Panc1 (cell line): ENCODE measurements around the gene SLC44A3. TPM values are rescaled to one million over a fixed set of nuclear protein-coding genes. Genes with fewer than 3 reads are reported as not detected.

Source experiments
- ATAC-seq: fragments of 200-7000 bp; cut with Tn5 transposase; 2 replicates; pipeline ENCODE4 v1.9.1; 2020; ENCODE audit warnings: mild to moderate bottlenecking, moderate library complexity
- BruUV-seq: library from RNA; stranded (reverse); fragments of 400-500 nt; replicated peaks from 2 replicates; lab custom pipeline; 2021; lab: Mats Ljungman, UMichigan
- CTCF ChIA-PET: fragments of 300-600 bp; sonication (Branson Sonifier 250); formaldehyde crosslinking; loops from one replicate; lab custom pipeline; 2022; ENCODE audit warnings: antibody characterized with exemption; lab: Charles Lee
- POLR2A ChIA-PET: fragments of 300-600 bp; sonication (Branson Sonifier 250); formaldehyde crosslinking; loops from one replicate; lab custom pipeline; 2022; ENCODE audit warnings: antibody characterized with exemption; lab: Charles Lee
- DNase-seq: peaks from one replicate; pipeline ENCODE4 v3.0.0-alpha.2; 2010; ENCODE audit warnings: low read depth, low spot score
- H3K27ac ChIP-seq: 2 replicates; pipeline ENCODE4 v1.5.1; 2011; ENCODE audit warnings: mild to moderate bottlenecking, low read length, inconsistent platforms
- H3K27me3 ChIP-seq: fragments of 200-500 bp; sonication (Bioruptor generic); 2 replicates; pipeline ENCODE4 v1.6.0; 2014; ENCODE audit warnings: low read length, inconsistent platforms; ENCODE audit not compliant: control insufficient read depth, insufficient read depth
- H3K36me3 ChIP-seq: fragments of 200-500 bp; sonication (Bioruptor generic); 2 replicates; pipeline ENCODE4 v1.5.1; 2014; ENCODE audit warnings: inconsistent platforms, mild to moderate bottlenecking, low read length, moderate library complexity; ENCODE audit not compliant: control insufficient read depth, insufficient read depth
- H3K4me1 ChIP-seq: 2 replicates; pipeline ENCODE4 v1.5.1; 2011; ENCODE audit warnings: inconsistent platforms, mild to moderate bottlenecking, low read length, moderate library complexity; ENCODE audit not compliant: control insufficient read depth, insufficient read depth
- H3K4me3 ChIP-seq, 2 experiments: 2 replicates each; pipeline ENCODE4 v1.5.1; 2011 to 2012; ENCODE audit warnings: low read depth in 2 of 2, low read length in 2 of 2, mild to moderate bottlenecking in 2 of 2, inconsistent platforms in 1 of 2, moderate library complexity in 1 of 2
- H3K9me3 ChIP-seq: fragments of 200-500 bp; sonication (Bioruptor generic); 2 replicates; pipeline ENCODE4 v1.5.1; 2014; ENCODE audit warnings: low read depth, mild to moderate bottlenecking, inconsistent platforms, low read length, moderate library complexity; ENCODE audit not compliant: control insufficient read depth, insufficient read depth
- POLR2AphosphoS5 ChIP-seq: IDR thresholded peaks from 2 replicates; pipeline ENCODE4 v1.6.1; 2012; ENCODE audit warnings: mild to moderate bottlenecking, low read depth, low read length, moderate library complexity
- SIN3A ChIP-seq: IDR thresholded peaks from 2 replicates; pipeline ENCODE4 v1.6.1; 2012; ENCODE audit warnings: low read depth, mild to moderate bottlenecking, low read length, moderate library complexity, borderline replicate concordance; ENCODE audit not compliant: insufficient read depth
- TCF7L2 ChIP-seq: IDR thresholded peaks from 2 replicates; pipeline ENCODE4 v1.6.1; 2011; ENCODE audit warnings: mild to moderate bottlenecking, low read depth, low read length, inconsistent platforms
- in situ Hi-C: cut with HindIII; loops from 2 replicates; pipeline ENCODE4 v1.10.0; 2016; ENCODE audit warnings: low sequenced_read_pairs, low pct_unique_long_range_greater_than_20kb
- intact Hi-C: fragments of 100-400 bp; cut with micrococcal nuclease; formaldehyde crosslinking; loops from one replicate; pipeline ENCODE4 v1.10.0; 2022; ENCODE audit not compliant: unreplicated experiment
- total RNA-seq: library from RNA; stranded (reverse); gene quantifications from one replicate; pipeline ENCODE4 v1.2.1, GENCODE V29; 2021; ENCODE audit not compliant: unreplicated experiment
- TF ChIP-seq, protein P1 (sequence below): fragments of 450-650 bp; IDR thresholded peaks from 2 replicates; pipeline ENCODE4 v1.5.1; 2017; ENCODE audit warnings: mild to moderate bottlenecking
- TF ChIP-seq, protein P2 (sequence below), 2 experiments: IDR thresholded peaks; 2 replicates each; pipeline ENCODE4 v1.6.1; 2011 to 2012; ENCODE audit warnings: low read depth in 2 of 2, control low read depth in 1 of 2, low read length in 1 of 2, mild to moderate bottlenecking in 1 of 2, moderate library complexity in 1 of 2; ENCODE audit not compliant: insufficient read depth in 1 of 2

SLC44A3 gene
- total RNA-seq, 1 experiment from 2014 or later, result 1.3 TPM

DNA sequence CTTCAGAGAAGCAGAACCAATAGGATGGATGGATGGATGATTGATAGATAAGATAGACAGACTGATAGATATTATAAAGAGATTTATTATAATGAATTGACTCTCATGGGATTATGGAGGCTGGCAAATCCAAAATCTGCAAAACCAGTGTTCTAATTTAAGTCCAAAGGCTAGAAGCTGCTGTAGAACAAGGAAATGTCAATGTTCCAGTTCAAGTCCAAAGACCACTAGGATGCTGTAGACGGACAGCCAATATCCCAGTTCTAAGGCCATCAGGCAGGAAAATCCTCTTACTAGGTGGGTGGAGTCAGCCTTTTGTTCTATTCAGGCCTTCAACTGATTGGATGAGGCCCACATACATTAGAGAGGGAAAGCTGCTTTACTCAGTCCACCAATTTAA is 4.1 kb upstream of the SLC44A3 start:
- in situ Hi-C loops, result no loop called here
- H3K27me3 ChIP-seq, result peaks cover 3% of the 10 kb centered on the region
- CTCF ChIA-PET, result no interaction called here
- no peaks in the 10 kb centered on the region for H3K9me3 ChIP-seq
- no peak for TF ChIP-seq POLR2AphosphoS5
- TF ChIP-seq SIN3A, result no peak
- TF ChIP-seq, protein P1, sequence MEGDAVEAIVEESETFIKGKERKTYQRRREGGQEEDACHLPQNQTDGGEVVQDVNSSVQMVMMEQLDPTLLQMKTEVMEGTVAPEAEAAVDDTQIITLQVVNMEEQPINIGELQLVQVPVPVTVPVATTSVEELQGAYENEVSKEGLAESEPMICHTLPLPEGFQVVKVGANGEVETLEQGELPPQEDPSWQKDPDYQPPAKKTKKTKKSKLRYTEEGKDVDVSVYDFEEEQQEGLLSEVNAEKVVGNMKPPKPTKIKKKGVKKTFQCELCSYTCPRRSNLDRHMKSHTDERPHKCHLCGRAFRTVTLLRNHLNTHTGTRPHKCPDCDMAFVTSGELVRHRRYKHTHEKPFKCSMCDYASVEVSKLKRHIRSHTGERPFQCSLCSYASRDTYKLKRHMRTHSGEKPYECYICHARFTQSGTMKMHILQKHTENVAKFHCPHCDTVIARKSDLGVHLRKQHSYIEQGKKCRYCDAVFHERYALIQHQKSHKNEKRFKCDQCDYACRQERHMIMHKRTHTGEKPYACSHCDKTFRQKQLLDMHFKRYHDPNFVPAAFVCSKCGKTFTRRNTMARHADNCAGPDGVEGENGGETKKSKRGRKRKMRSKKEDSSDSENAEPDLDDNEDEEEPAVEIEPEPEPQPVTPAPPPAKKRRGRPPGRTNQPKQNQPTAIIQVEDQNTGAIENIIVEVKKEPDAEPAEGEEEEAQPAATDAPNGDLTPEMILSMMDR, result no peak
- no peak overlapping the region for H3K27ac ChIP-seq
- intact Hi-C loops, result no loop called here
- DNase-seq (no peak), ATAC-seq (no peak)
- POLR2A ChIA-PET, result no interaction called here
- H3K36me3 ChIP-seq, result no peaks in the 10 kb centered on the region; the same call in 1 of the 2 replicates
- BruUV-seq, result no TSS peak
- H3K4me1 ChIP-seq, result no peaks in the 10 kb centered on the region; the same call in 1 of the 2 replicates
- H3K4me3 ChIP-seq, result no peak overlapping the region

DNA sequence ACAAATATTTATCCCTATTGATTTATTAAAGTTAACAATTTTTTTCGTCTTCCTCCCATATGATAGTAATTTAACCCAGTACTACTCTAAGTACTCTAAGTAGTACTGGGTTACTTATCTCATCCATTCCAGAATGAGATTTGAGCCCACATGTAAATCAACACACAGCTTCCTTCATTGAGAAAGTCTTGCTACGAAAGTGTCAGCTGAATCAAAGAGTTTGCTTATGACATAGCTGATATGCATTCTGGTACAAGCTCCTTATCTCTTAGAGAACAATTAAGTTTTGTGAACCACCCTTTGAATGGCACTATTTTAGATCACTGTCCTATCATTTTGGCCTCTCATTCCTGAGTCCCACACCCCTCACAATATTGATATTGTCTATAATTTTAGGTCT is 2.4 kb upstream of the SLC44A3 start:
- no peaks in the 10 kb centered on the region for H3K9me3 ChIP-seq
- ChIA-PET CTCF (no interaction called here), POLR2A (no interaction called here)
- H3K36me3 ChIP-seq, result no peaks in the 10 kb centered on the region; the same call in 1 of the 2 replicates
- DNase-seq (no peak), ATAC-seq (no peak)
- no peaks in the 10 kb centered on the region; the same call in 1 of the 2 replicates for H3K4me1 ChIP-seq
- H3K27ac ChIP-seq, result no peak overlapping the region
- BruUV-seq, result no TSS peak
- H3K27me3 ChIP-seq, result peaks cover 4% of the 10 kb centered on the region
- TF ChIP-seq SIN3A, result no peak
- TF ChIP-seq, protein P2, sequence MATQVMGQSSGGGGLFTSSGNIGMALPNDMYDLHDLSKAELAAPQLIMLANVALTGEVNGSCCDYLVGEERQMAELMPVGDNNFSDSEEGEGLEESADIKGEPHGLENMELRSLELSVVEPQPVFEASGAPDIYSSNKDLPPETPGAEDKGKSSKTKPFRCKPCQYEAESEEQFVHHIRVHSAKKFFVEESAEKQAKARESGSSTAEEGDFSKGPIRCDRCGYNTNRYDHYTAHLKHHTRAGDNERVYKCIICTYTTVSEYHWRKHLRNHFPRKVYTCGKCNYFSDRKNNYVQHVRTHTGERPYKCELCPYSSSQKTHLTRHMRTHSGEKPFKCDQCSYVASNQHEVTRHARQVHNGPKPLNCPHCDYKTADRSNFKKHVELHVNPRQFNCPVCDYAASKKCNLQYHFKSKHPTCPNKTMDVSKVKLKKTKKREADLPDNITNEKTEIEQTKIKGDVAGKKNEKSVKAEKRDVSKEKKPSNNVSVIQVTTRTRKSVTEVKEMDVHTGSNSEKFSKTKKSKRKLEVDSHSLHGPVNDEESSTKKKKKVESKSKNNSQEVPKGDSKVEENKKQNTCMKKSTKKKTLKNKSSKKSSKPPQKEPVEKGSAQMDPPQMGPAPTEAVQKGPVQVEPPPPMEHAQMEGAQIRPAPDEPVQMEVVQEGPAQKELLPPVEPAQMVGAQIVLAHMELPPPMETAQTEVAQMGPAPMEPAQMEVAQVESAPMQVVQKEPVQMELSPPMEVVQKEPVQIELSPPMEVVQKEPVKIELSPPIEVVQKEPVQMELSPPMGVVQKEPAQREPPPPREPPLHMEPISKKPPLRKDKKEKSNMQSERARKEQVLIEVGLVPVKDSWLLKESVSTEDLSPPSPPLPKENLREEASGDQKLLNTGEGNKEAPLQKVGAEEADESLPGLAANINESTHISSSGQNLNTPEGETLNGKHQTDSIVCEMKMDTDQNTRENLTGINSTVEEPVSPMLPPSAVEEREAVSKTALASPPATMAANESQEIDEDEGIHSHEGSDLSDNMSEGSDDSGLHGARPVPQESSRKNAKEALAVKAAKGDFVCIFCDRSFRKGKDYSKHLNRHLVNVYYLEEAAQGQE (IDR thresholded peaks at IDR 0.05; ENCODE audit: insufficient read depth in 1 of 2, low read depth in 2 of 2, low read length in 1 of 2), result no peak
- TF ChIP-seq TCF7L2, result no peak
- no peak for TF ChIP-seq POLR2AphosphoS5
- TF ChIP-seq, protein P1, result no peak
- intact Hi-C loops (no loop called here), in situ Hi-C loops (no loop called here)
- H3K4me3 ChIP-seq, result no peak overlapping the region
